ENCODE results near the gene UPF3A.
"Not testable (repeated sequence)": the region's sequence is repeated elsewhere in the genome, so short reads cannot be mapped to it uniquely, and the experiment has no call there.

UPF3A gene

DNA sequence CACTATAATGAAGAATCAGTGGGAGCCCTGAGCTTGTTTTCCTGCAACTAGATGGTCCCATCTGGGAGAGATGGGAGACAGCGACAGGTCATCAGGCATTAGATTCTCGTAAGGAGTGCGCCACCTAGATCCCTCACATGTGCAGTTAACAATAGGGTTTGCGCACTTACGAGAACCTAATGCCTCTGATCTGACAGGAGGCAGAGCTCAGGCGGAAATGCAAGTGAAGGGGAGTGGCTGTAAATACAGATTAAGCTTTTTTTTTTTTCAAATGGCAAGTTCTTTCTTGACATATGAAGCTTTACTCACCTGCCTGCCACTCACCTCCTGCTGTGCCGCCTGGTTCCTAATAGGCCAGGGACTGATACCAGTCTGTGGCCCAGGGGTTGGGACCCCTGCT is 32.3 kb upstream of the UPF3A start:
- no peak overlapping the region for H3K4me3 ChIP-seq (ENCODE audit: low read length)
- H3K79me2 ChIP-seq (ENCODE audit: control insufficient read depth, insufficient read depth, low read length), result no peaks in the 10 kb centered on the region
- no peak for DNase-seq
- H2BK120ac ChIP-seq (ENCODE audit: low read depth, low read length), result no peak overlapping the region
- no peak overlapping the region for H2BK15ac ChIP-seq (replicated peaks; ENCODE audit: low read depth)
- H3K36me3 ChIP-seq (ENCODE audit: control insufficient read depth, insufficient read depth, low read length), result peaks cover 9% of the 10 kb centered on the region
- H3K27ac ChIP-seq (ENCODE audit: low read depth, low read length), result no peak overlapping the region
- H2AK5ac ChIP-seq (ENCODE audit: low read length), result no peak overlapping the region
- H3K4me1 ChIP-seq (ENCODE audit: control insufficient read depth, low read depth, low read length), result no peaks in the 10 kb centered on the region
- no peak overlapping the region for H4K8ac ChIP-seq (ENCODE audit: low read depth, low read length)
- H3K27me3 ChIP-seq (ENCODE audit: insufficient read depth, low read length, poor library complexity), result no peaks in the 10 kb centered on the region
- no CpG with 5 or more reads among the region's 7 CpGs for WGBS (ENCODE audit: extremely low coverage, insufficient coverage, low lambda C conversion rate)
- no peak overlapping the region for H3K56ac ChIP-seq (ENCODE audit: low read length)
- no peak overlapping the region for H2BK5ac ChIP-seq (ENCODE audit: low read length)
- peaks cover 1% of the 10 kb centered on the region for H3K79me1 ChIP-seq (ENCODE audit: low read length)
- H3K4ac ChIP-seq (ENCODE audit: low read depth, low read length), result no peak overlapping the region
- no peak overlapping the region for H3K18ac ChIP-seq (ENCODE audit: low read length)
- H3K23ac ChIP-seq (ENCODE audit: low read length), result no peak overlapping the region
- no peak overlapping the region for H3K9ac ChIP-seq (ENCODE audit: low read length)
- H3K4me2 ChIP-seq (ENCODE audit: low read length), result no peak overlapping the region
- H4K5ac ChIP-seq (ENCODE audit: low read length), result no peak overlapping the region

DNA sequence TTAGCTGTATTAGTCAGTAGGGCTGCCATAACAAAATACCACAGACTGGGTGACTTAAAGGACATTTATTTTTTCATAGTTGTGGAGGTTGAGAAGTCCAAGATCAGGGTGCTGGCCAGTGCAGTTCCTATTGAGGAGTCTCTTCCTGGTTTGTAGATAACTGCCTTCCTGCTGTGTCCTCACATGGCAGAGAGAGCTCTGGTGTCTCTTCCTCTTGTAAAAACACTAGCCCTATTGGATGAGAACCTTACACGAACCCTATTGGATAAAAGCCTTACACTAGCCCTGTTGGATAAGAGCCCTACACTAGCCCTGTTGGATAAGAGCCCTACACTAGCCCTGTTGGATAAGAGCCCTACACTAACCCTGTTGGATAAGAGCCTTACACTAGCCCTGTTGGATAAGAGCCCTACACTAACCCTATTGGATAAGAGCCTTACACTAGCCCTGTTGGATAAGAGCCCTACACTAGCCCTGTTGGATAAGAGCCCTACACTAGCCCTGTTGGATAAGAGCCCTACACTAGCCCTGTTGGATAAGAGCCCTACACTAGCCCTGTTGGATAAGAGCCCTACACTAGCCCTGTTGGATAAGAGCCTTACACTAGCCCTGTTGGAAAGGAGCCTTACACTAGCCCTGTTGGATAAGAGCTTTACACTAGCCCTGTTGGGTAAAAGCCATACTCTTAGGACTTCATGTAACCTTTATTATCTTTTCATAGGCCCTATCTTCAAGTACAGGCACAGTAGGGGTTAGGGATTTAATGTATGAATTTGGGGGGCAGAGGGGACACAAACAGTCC is 29.6 kb upstream of the UPF3A start:
- not testable (repeated sequence) for H2AK5ac ChIP-seq (ENCODE audit: low read length); H3K18ac ChIP-seq (ENCODE audit: low read length); H3K79me2 ChIP-seq (ENCODE audit: control insufficient read depth, insufficient read depth, low read length); H3K27me3 ChIP-seq (ENCODE audit: insufficient read depth, low read length, poor library complexity); H3K9ac ChIP-seq (ENCODE audit: low read length); H3K4me2 ChIP-seq (ENCODE audit: low read length); H4K8ac ChIP-seq (ENCODE audit: low read depth, low read length); H3K56ac ChIP-seq (ENCODE audit: low read length); H3K4ac ChIP-seq (ENCODE audit: low read depth, low read length); H4K5ac ChIP-seq (ENCODE audit: low read length); DNase-seq; H3K27ac ChIP-seq (ENCODE audit: low read depth, low read length); H3K4me3 ChIP-seq (ENCODE audit: low read length); H3K4me1 ChIP-seq (ENCODE audit: control insufficient read depth, low read depth, low read length); H2BK5ac ChIP-seq (ENCODE audit: low read length); H3K23ac ChIP-seq (ENCODE audit: low read length); H3K36me3 ChIP-seq (ENCODE audit: control insufficient read depth, insufficient read depth, low read length); H2BK15ac ChIP-seq (replicated peaks; ENCODE audit: low read depth); H3K79me1 ChIP-seq (ENCODE audit: low read length); H2BK120ac ChIP-seq (ENCODE audit: low read depth, low read length)
- no CpG with 5 or more reads among the region's 1 CpG for WGBS (ENCODE audit: extremely low coverage, insufficient coverage, low lambda C conversion rate)

DNA sequence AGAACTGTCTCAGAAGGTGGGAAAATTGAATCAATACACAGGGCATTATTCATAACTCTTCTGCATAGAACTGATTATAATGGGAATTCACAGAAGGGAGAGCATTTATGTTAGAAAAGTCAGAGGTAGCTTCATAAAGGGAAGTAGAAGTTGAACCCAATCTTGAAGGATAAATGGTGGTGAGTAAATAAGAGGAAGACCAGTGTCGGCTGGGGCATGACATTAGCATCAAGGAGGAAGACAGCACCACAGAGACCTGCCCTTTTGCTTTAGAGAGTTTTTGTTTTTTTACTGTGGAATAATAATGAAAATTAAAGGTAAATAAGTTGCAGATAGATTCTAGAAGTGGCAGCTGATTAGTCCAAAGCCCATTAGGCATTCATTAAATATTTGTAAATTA is 24.9 kb upstream of the UPF3A start:
- H3K4ac ChIP-seq (ENCODE audit: low read depth, low read length), result no peak overlapping the region
- H2BK15ac ChIP-seq (replicated peaks; ENCODE audit: low read depth), result no peak overlapping the region
- H2BK120ac ChIP-seq (ENCODE audit: low read depth, low read length), result no peak overlapping the region
- peaks cover 2% of the 10 kb centered on the region for H3K4me1 ChIP-seq (ENCODE audit: control insufficient read depth, low read depth, low read length)
- H2AK5ac ChIP-seq (ENCODE audit: low read length), result no peak overlapping the region
- no peak overlapping the region for H3K4me2 ChIP-seq (ENCODE audit: low read length)
- no peak overlapping the region for H3K27ac ChIP-seq (ENCODE audit: low read depth, low read length)
- no peak overlapping the region for H3K56ac ChIP-seq (ENCODE audit: low read length)
- no peaks in the 10 kb centered on the region for H3K79me2 ChIP-seq (ENCODE audit: control insufficient read depth, insufficient read depth, low read length)
- H3K18ac ChIP-seq (ENCODE audit: low read length), result no peak overlapping the region
- H3K27me3 ChIP-seq (ENCODE audit: insufficient read depth, low read length, poor library complexity), result no peaks in the 10 kb centered on the region
- no peak overlapping the region for H3K4me3 ChIP-seq (ENCODE audit: low read length)
- no peak for DNase-seq
- H3K36me3 ChIP-seq (ENCODE audit: control insufficient read depth, insufficient read depth, low read length), result peaks cover 6% of the 10 kb centered on the region
- no CpG with 5 or more reads among the region's 1 CpG for WGBS (ENCODE audit: extremely low coverage, insufficient coverage, low lambda C conversion rate)
- H4K8ac ChIP-seq (ENCODE audit: low read depth, low read length), result no peak overlapping the region
- peaks cover 2% of the 10 kb centered on the region for H3K79me1 ChIP-seq (ENCODE audit: low read length)
- H4K5ac ChIP-seq (ENCODE audit: low read length), result no peak overlapping the region
- no peak overlapping the region for H2BK5ac ChIP-seq (ENCODE audit: low read length)
- H3K9ac ChIP-seq (ENCODE audit: low read length), result no peak overlapping the region
- no peak overlapping the region for H3K23ac ChIP-seq (ENCODE audit: low read length)

DNA sequence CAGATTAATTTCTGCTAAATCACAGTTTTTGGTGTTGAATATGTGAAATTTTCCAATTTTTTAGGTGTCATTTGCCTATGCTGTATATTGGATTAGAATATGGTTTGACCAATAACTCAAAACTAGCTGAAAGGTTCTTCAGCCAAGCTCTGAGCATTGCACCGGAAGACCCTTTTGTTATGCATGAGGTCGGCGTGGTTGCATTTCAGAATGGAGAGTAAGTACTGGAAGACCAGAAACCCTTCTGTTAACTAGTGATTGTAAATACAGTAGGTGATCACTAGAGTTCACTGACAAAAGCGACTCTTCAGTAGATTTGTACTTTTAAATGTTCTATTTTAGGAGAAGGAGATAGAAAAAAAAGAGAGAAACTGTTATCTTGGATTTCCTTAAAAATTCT is 24.4 kb upstream of the UPF3A start:
- Histone ChIP-seq H4K5ac (ENCODE audit: low read length) (no peak overlapping the region), H3K23ac (ENCODE audit: low read length) (no peak overlapping the region), H3K36me3 (ENCODE audit: control insufficient read depth, insufficient read depth, low read length) (peaks cover 6% of the 10 kb centered on the region), H2BK120ac (ENCODE audit: low read depth, low read length) (no peak overlapping the region), H3K27ac (ENCODE audit: low read depth, low read length) (no peak overlapping the region), H3K9ac (ENCODE audit: low read length) (no peak overlapping the region), H3K4me3 (ENCODE audit: low read length) (no peak overlapping the region), H3K79me1 (ENCODE audit: low read length) (peaks cover 2% of the 10 kb centered on the region), H3K27me3 (ENCODE audit: insufficient read depth, low read length, poor library complexity) (no peaks in the 10 kb centered on the region), H2BK5ac (ENCODE audit: low read length) (no peak overlapping the region), H4K8ac (ENCODE audit: low read depth, low read length) (no peak overlapping the region), H2BK15ac (replicated peaks; ENCODE audit: low read depth) (no peak overlapping the region), H3K18ac (ENCODE audit: low read length) (no peak overlapping the region), H3K4me1 (ENCODE audit: control insufficient read depth, low read depth, low read length) (peaks cover 2% of the 10 kb centered on the region), H3K56ac (ENCODE audit: low read length) (no peak overlapping the region), H3K4me2 (ENCODE audit: low read length) (no peak overlapping the region), H3K79me2 (ENCODE audit: control insufficient read depth, insufficient read depth, low read length) (no peaks in the 10 kb centered on the region), H3K4ac (ENCODE audit: low read depth, low read length) (no peak overlapping the region), H2AK5ac (ENCODE audit: low read length) (no peak overlapping the region)
- no CpG with 5 or more reads among the region's 4 CpGs for WGBS (ENCODE audit: extremely low coverage, insufficient coverage, low lambda C conversion rate)
- DNase-seq, result peak; percentile 39

DNA sequence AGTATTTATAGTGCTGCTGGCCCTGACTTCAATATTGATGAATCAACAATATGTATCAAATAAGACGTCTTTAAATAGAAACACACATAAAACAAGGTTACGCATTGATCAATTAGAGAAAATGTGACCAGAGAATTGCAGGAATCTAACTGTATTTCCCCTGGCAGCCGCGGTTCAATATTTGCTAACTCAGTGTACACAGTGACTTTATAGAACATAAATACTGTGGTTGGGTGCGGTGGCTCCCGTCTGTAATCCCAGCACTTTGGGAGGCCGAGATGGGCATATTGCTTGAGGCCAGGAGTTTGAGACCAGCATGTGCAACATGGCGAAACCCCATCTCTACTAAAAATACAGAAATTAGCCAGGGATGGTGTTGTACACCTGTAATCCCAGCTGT is 22.8 kb upstream of the UPF3A start:
- H3K27ac ChIP-seq (ENCODE audit: low read depth, low read length), result no peak overlapping the region
- H3K4ac ChIP-seq (ENCODE audit: low read depth, low read length), result no peak overlapping the region
- no peak overlapping the region for H3K23ac ChIP-seq (ENCODE audit: low read length)
- H3K18ac ChIP-seq (ENCODE audit: low read length), result no peak overlapping the region
- no peak overlapping the region for H2BK120ac ChIP-seq (ENCODE audit: low read depth, low read length)
- H3K4me3 ChIP-seq (ENCODE audit: low read length), result no peak overlapping the region
- H3K79me1 ChIP-seq (ENCODE audit: low read length), result peaks cover 2% of the 10 kb centered on the region
- no peak overlapping the region for H2BK15ac ChIP-seq (replicated peaks; ENCODE audit: low read depth)
- DNase-seq, result no peak
- H3K4me1 ChIP-seq (ENCODE audit: control insufficient read depth, low read depth, low read length), result peaks cover 2% of the 10 kb centered on the region
- no CpG with 5 or more reads among the region's 8 CpGs for WGBS (ENCODE audit: extremely low coverage, insufficient coverage, low lambda C conversion rate)
- H3K27me3 ChIP-seq (ENCODE audit: insufficient read depth, low read length, poor library complexity), result no peaks in the 10 kb centered on the region
- H3K79me2 ChIP-seq (ENCODE audit: control insufficient read depth, insufficient read depth, low read length), result no peaks in the 10 kb centered on the region
- no peak overlapping the region for H3K9ac ChIP-seq (ENCODE audit: low read length)
- no peak overlapping the region for H4K8ac ChIP-seq (ENCODE audit: low read depth, low read length)
- no peak overlapping the region for H4K5ac ChIP-seq (ENCODE audit: low read length)
- H3K36me3 ChIP-seq (ENCODE audit: control insufficient read depth, insufficient read depth, low read length), result peaks cover 11% of the 10 kb centered on the region
- no peak overlapping the region for H2BK5ac ChIP-seq (ENCODE audit: low read length)
- no peak overlapping the region for H3K4me2 ChIP-seq (ENCODE audit: low read length)
- H3K56ac ChIP-seq (ENCODE audit: low read length), result no peak overlapping the region
- no peak overlapping the region for H2AK5ac ChIP-seq (ENCODE audit: low read length)

DNA sequence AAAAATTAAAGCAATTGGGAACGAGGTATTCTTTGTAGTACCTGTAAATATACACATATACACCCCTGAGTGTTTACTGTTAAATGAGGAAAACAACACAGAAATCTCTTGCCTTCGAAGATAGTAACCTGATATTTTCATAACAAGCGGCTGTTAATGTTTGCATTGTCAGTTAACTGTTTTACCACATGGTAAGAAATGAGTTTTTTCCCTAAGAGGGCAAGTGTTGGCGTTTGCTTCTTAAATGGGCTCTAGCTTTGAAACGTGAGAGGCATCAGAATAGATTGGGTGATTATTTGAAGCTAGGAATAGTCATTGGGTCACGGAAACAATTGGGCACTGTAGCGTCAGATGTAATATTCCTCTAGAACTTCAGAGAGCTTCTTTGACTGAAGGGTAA is 22.0 kb upstream of the UPF3A start:
- no peak overlapping the region for H2BK5ac ChIP-seq (ENCODE audit: low read length)
- H4K8ac ChIP-seq (ENCODE audit: low read depth, low read length), result no peak overlapping the region
- H3K4ac ChIP-seq (ENCODE audit: low read depth, low read length), result no peak overlapping the region
- H3K18ac ChIP-seq (ENCODE audit: low read length), result no peak overlapping the region
- no CpG with 5 or more reads among the region's 7 CpGs for WGBS (ENCODE audit: extremely low coverage, insufficient coverage, low lambda C conversion rate)
- no peak overlapping the region for H3K4me2 ChIP-seq (ENCODE audit: low read length)
- no peak overlapping the region for H3K4me3 ChIP-seq (ENCODE audit: low read length)
- peaks cover 2% of the 10 kb centered on the region for H3K79me1 ChIP-seq (ENCODE audit: low read length)
- no peak overlapping the region for H2BK15ac ChIP-seq (replicated peaks; ENCODE audit: low read depth)
- H2BK120ac ChIP-seq (ENCODE audit: low read depth, low read length), result no peak overlapping the region
- no peak overlapping the region for H3K23ac ChIP-seq (ENCODE audit: low read length)
- H3K56ac ChIP-seq (ENCODE audit: low read length), result no peak overlapping the region
- H2AK5ac ChIP-seq (ENCODE audit: low read length), result no peak overlapping the region
- no peaks in the 10 kb centered on the region for H3K79me2 ChIP-seq (ENCODE audit: control insufficient read depth, insufficient read depth, low read length)
- H3K36me3 ChIP-seq (ENCODE audit: control insufficient read depth, insufficient read depth, low read length), result peaks cover 11% of the 10 kb centered on the region
- peaks cover 2% of the 10 kb centered on the region for H3K4me1 ChIP-seq (ENCODE audit: control insufficient read depth, low read depth, low read length)
- H3K27ac ChIP-seq (ENCODE audit: low read depth, low read length), result no peak overlapping the region
- DNase-seq, result no peak
- no peak overlapping the region for H3K9ac ChIP-seq (ENCODE audit: low read length)
- no peak overlapping the region for H4K5ac ChIP-seq (ENCODE audit: low read length)
- no peaks in the 10 kb centered on the region for H3K27me3 ChIP-seq (ENCODE audit: insufficient read depth, low read length, poor library complexity)
